Endothelial cell of umbilical vein (primary cell): ENCODE measurements around the gene C6orf132. TPM values are rescaled to one million over a fixed set of nuclear protein-coding genes. Genes with fewer than 3 reads are reported as not detected.
A peak's percentile ranks its signal among the peaks of the same experiment; 100 is the strongest.

ENCODE experiments used
- BruUV-seq: library from RNA; stranded (reverse); fragments of 400-500 nt; replicated peaks from 2 replicates; lab custom pipeline; 2021; lab: Mats Ljungman, UMichigan
- CTCF ChIA-PET: fragments of 300-600, 350-600 bp; sonication (Branson Sonifier 250); formaldehyde crosslinking; loops from one replicate; lab custom pipeline; 2021; ENCODE audit warnings: antibody characterized with exemption, inconsistent platforms; lab: Charles Lee
- POLR2A ChIA-PET: fragments of 300-600, 350-600 bp; sonication (Branson Sonifier 250); formaldehyde crosslinking; loops from one replicate; lab custom pipeline; 2021; ENCODE audit warnings: antibody characterized with exemption, inconsistent platforms; lab: Charles Lee
- DNase-seq: peaks from one replicate; pipeline ENCODE4 v3.0.0-alpha.2; 2011; ENCODE audit warnings: low read depth, low spot score
- FAIRE-seq: peaks from 2 replicates; lab custom pipeline; 2011; peaks lifted over from hg19 to GRCh38; lab: Jason Lieb, UNC
- H2AFZ ChIP-seq: 2 replicates; pipeline ENCODE4 v1.6.0; 2012; ENCODE audit warnings: low read depth, low read length, control low read depth, inconsistent platforms
- H3K27ac ChIP-seq: 2 replicates; pipeline ENCODE4 v1.5.1; 2011; ENCODE audit warnings: low read depth, mild to moderate bottlenecking, control low read depth, low read length, moderate library complexity; ENCODE audit not compliant: insufficient read depth
- H3K27me3 ChIP-seq, 2 experiments: 2 replicates each; pipeline versions ENCODE4 v1.6.0 to v1.6.1; 2011; ENCODE audit warnings: low read length in 2 of 2, mixed read lengths in 1 of 2; ENCODE audit not compliant: control insufficient read depth in 2 of 2, insufficient read depth in 2 of 2
- H3K36me3 ChIP-seq, 2 experiments: 2 replicates in 1 of 2; 3 replicates in 1 of 2; pipeline ENCODE4 v1.5.1; 2011; ENCODE audit warnings: low read length in 2 of 2, mild to moderate bottlenecking in 1 of 2, moderate library complexity in 1 of 2; ENCODE audit not compliant: control insufficient read depth in 2 of 2, insufficient read depth in 2 of 2; ENCODE audit errors: extremely low read depth in 1 of 2
- H3K4me1 ChIP-seq: 3 replicates; pipeline ENCODE4 v1.5.1; 2011; ENCODE audit warnings: mild to moderate bottlenecking, low read length; ENCODE audit not compliant: control insufficient read depth, insufficient read depth; ENCODE audit errors: extremely low read depth
- H3K4me2 ChIP-seq: 2 replicates; pipeline ENCODE4 v1.6.1; 2011; ENCODE audit warnings: low read length, control low read depth, mixed read lengths; ENCODE audit not compliant: insufficient read depth
- H3K4me3 ChIP-seq, 3 experiments: fragments of 200-600 bp in 1 of 3; sonication (generic), shearing (Covaris generic) in 1 of 3; replicated peaks in 1 of 3; 2 replicates each; pipeline ENCODE4 v1.5.1; 2011 to 2016; ENCODE audit warnings: control low read depth in 3 of 3, low read length in 3 of 3, mild to moderate bottlenecking in 2 of 3, inconsistent platforms in 1 of 3, low read depth in 1 of 3, moderate library complexity in 1 of 3; ENCODE audit not compliant: insufficient read depth in 1 of 3
- H3K79me2 ChIP-seq: 2 replicates; pipeline ENCODE4 v1.6.0; 2012; ENCODE audit warnings: low read length, inconsistent platforms; ENCODE audit not compliant: control insufficient read depth, insufficient read depth
- H3K9ac ChIP-seq: replicated peaks from 2 replicates; pipeline ENCODE3; 2011; ENCODE audit warnings: low read length, control low read depth; ENCODE audit not compliant: insufficient read depth; ENCODE audit errors: extremely low read depth
- H3K9me1 ChIP-seq: replicated peaks from 3 replicates; pipeline ENCODE4 v1.6.0; 2011; ENCODE audit warnings: mild to moderate bottlenecking, low read length; ENCODE audit not compliant: control insufficient read depth, insufficient read depth; ENCODE audit errors: extremely low read depth
- H3K9me3 ChIP-seq: replicated peaks from 2 replicates; pipeline ENCODE4 v1.5.1; 2012; ENCODE audit warnings: low read length, inconsistent platforms; ENCODE audit not compliant: control insufficient read depth, insufficient read depth
- H4K20me1 ChIP-seq: replicated peaks from 2 replicates; pipeline ENCODE3; 2011; ENCODE audit warnings: mild to moderate bottlenecking, low read length; ENCODE audit not compliant: control insufficient read depth, insufficient read depth; ENCODE audit errors: extremely low read depth
- CTCF ChIP-seq, 2 donors: IDR thresholded peaks; 1 replicate in 1 of 2; 2 replicates in 1 of 2; pipeline ENCODE4 v1.5.1; 2011; ENCODE audit warnings: low read length in 2 of 2, mild to moderate bottlenecking in 2 of 2, moderate library complexity in 2 of 2, control low read depth in 1 of 2, inconsistent platforms in 1 of 2, low read depth in 1 of 2; ENCODE audit not compliant: insufficient read depth in 1 of 2; ENCODE audit errors: extremely low read depth in 1 of 2
- EZH2 ChIP-seq: IDR thresholded peaks from 2 replicates; pipeline ENCODE4 v1.6.1; 2012; ENCODE audit warnings: borderline replicate concordance, low read depth, mild to moderate bottlenecking, moderate library complexity, low read length, inconsistent platforms; ENCODE audit not compliant: severe bottlenecking
- FOS ChIP-seq: IDR thresholded peaks from 2 replicates; pipeline ENCODE4 v1.6.1; 2011; ENCODE audit warnings: mild to moderate bottlenecking, low read length, moderate library complexity, borderline replicate concordance; ENCODE audit not compliant: insufficient read depth
- GATA2 ChIP-seq: IDR thresholded peaks from 2 replicates; pipeline ENCODE4 v1.7.0; 2011; ENCODE audit warnings: low read depth, mild to moderate bottlenecking, moderate library complexity, mixed read lengths, low read length; ENCODE audit not compliant: insufficient read length, insufficient read depth
- JUN ChIP-seq: IDR thresholded peaks from 2 replicates; pipeline ENCODE4 v1.6.1; 2011; ENCODE audit warnings: borderline replicate concordance, low read depth; ENCODE audit not compliant: insufficient read length, insufficient read depth
- MYC ChIP-seq: IDR thresholded peaks from one replicate; pipeline ENCODE4 v1.6.1; 2011; ENCODE audit warnings: mild to moderate bottlenecking, low read depth, low read length
- POLR2A ChIP-seq: IDR thresholded peaks from 2 replicates; pipeline ENCODE4 v1.6.1; 2012; ENCODE audit warnings: low read depth, mild to moderate bottlenecking, control low read depth, low read length
- POLR2AphosphoS5 ChIP-seq: IDR thresholded peaks from 2 replicates; pipeline ENCODE4 v1.6.1; 2012; ENCODE audit warnings: low read depth, mild to moderate bottlenecking, control low read depth, low read length, moderate library complexity; ENCODE audit not compliant: insufficient read depth
- dilution Hi-C: fragments of 300-500 bp; cut with MboI; formaldehyde crosslinking; loops from one replicate; pipeline ENCODE4 v1.15.0; 2019; ENCODE audit warnings: low sequenced_read_pairs; ENCODE audit not compliant: extremely low pct_ligation_motif_present
- intact Hi-C: fragments of 100-400 bp; cut with micrococcal nuclease; formaldehyde crosslinking; loops from one replicate; pipeline ENCODE4 v1.10.0; 2022
- polyA plus RNA-seq, 4 experiments: library from polyadenylated mRNA; depleted of rRNA in 3 of 4; stranded (reverse) in 3 of 4; unstranded in 1 of 4; fragments of >200 nt; gene quantifications; 2 replicates each; pipeline versions ENCODE4 v1.2.1 to v1.2.3, GENCODE V29; 2011 to 2012; ENCODE audit warnings: missing spikeins in 1 of 4
- total RNA-seq: library from RNA; stranded (reverse); gene quantifications from 2 replicates; pipeline ENCODE4 v1.2.3, GENCODE V29; 2021
- TF ChIP-seq, protein P1 (sequence below): IDR thresholded peaks from 2 replicates; pipeline ENCODE4 v1.6.1; 2011; ENCODE audit not compliant: insufficient read depth, insufficient read length

C6orf132 gene
- total and polyA plus RNA-seq, 2 donors (not counting 3 experiments of a cell fraction or from before 2014, with no cell fraction given), result 0.15 to 0.71 TPM

- no TSS peak for BruUV-seq
- no peaks in the 10 kb centered on the region for H3K36me3 ChIP-seq
- CTCF ChIA-PET, result interaction anchor here (0.7 to 5.4 kb wide), 10 partner anchors 8 to 419 kb away, joined by 3 to 31 read pairs (median 4); no protein-coding TSS in a partner anchor
- peak overlapping the region; percentile 3 for H2AFZ ChIP-seq
- no peaks in the 10 kb centered on the region for H4K20me1 ChIP-seq
- POLR2A ChIA-PET, result no interaction called here
- TF ChIP-seq MYC (no peak), GATA2 (peak; percentile 22), POLR2AphosphoS5 (peak; percentile 36)
- FAIRE-seq, result peak; percentile 95
- H3K4me1 ChIP-seq, result peaks cover 15% of the 10 kb centered on the region
- H3K79me2 ChIP-seq, result no peaks in the 10 kb centered on the region
- H3K27ac ChIP-seq, result no peak overlapping the region
- intact Hi-C loops (no loop called here), dilution Hi-C loops (no loop called here)
- H3K4me2 ChIP-seq, result no peak overlapping the region
- no peaks in the 10 kb centered on the region for H3K27me3 ChIP-seq
- no peaks in the 10 kb centered on the region for H3K9me3 ChIP-seq
- no peak overlapping the region for H3K9ac ChIP-seq
- peak; percentile 53 for DNase-seq
- no peaks in the 10 kb centered on the region for H3K9me1 ChIP-seq
- H3K4me3 ChIP-seq, result no peak overlapping the region
Observed at GRCh38 chr6:42128460-42129359, 13.7 kb downstream of the C6orf132 start.

GRCh38 chr6:42125663-42126062 lies 16.8 kb downstream of the C6orf132 start:
- Histone ChIP-seq H3K4me1 (peaks cover 8% of the 10 kb centered on the region), H3K36me3 (no peaks in the 10 kb centered on the region), H3K9me1 (no peaks in the 10 kb centered on the region), H3K79me2 (no peaks in the 10 kb centered on the region), H2AFZ (no peak overlapping the region), H3K4me3 (no peak overlapping the region), H3K27me3 (no peaks in the 10 kb centered on the region), H4K20me1 (no peaks in the 10 kb centered on the region), H3K27ac (no peak overlapping the region), H3K9ac (no peak overlapping the region), H3K9me3 (no peaks in the 10 kb centered on the region), H3K4me2 (no peak overlapping the region)
- no peak for TF ChIP-seq CTCF (IDR thresholded peaks at IDR 0.05; ENCODE audit: extremely low read depth in 1 of 2, insufficient read depth in 1 of 2, low read depth in 1 of 2, low read length in 2 of 2)
- TF ChIP-seq EZH2, result no peak
- TF ChIP-seq, protein P1, sequence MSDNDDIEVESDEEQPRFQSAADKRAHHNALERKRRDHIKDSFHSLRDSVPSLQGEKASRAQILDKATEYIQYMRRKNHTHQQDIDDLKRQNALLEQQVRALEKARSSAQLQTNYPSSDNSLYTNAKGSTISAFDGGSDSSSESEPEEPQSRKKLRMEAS, result no peak
- no peak for TF ChIP-seq MYC
- TF ChIP-seq POLR2AphosphoS5, result no peak
- TF ChIP-seq FOS, result no peak
- TF ChIP-seq POLR2A, result no peak
- TF ChIP-seq GATA2, result no peak
- TF ChIP-seq JUN, result no peak
- POLR2A ChIA-PET, result no interaction called here
- CTCF ChIA-PET, result no interaction called here
- dilution Hi-C loops (no loop called here), intact Hi-C loops (no loop called here)
- no TSS peak for BruUV-seq
- FAIRE-seq, result no peak
- no peak for DNase-seq
